Aorta (tissue), 5 donors: ENCODE results near the gene TAAR9. TPM values are rescaled to one million over a fixed set of nuclear protein-coding genes. Genes with fewer than 3 reads are reported as not detected.

Source experiments
- ATAC-seq: fragments of 200-7000 bp; cut with Tn5 transposase; one replicate; pipeline ENCODE4 v1.9.1; 2022; ENCODE audit warnings: moderate library complexity; ENCODE audit not compliant: low FRiP score
- DNase-seq, 2 donors: peaks; one replicate each; pipeline ENCODE4 v3.0.0-alpha.2; 2020
- H3K27ac ChIP-seq, 2 donors: one replicate each; pipeline ENCODE4 v1.5.1; 2013; ENCODE audit warnings: low read length in 2 of 2, mild to moderate bottlenecking in 2 of 2, moderate library complexity in 2 of 2, control low read depth in 1 of 2, inconsistent platforms in 1 of 2, low read depth in 1 of 2
- H3K27me3 ChIP-seq, 2 donors: one replicate each; pipeline ENCODE4 v1.6.1; 2013; ENCODE audit warnings: control low read depth in 1 of 2, low read length in 1 of 2, mild to moderate bottlenecking in 1 of 2, moderate library complexity in 1 of 2; ENCODE audit not compliant: insufficient read depth in 2 of 2, control insufficient read depth in 1 of 2
- H3K36me3 ChIP-seq, 2 donors: one replicate each; pipeline ENCODE4 v1.6.1; 2013; ENCODE audit warnings: control low read depth in 1 of 2, low read length in 1 of 2, mild to moderate bottlenecking in 1 of 2; ENCODE audit not compliant: insufficient read depth in 2 of 2, control insufficient read depth in 1 of 2
- H3K4me1 ChIP-seq, 2 donors: one replicate each; pipeline ENCODE4 v1.6.1; 2013; ENCODE audit warnings: low read length in 2 of 2, control low read depth in 1 of 2, mild to moderate bottlenecking in 1 of 2, moderate library complexity in 1 of 2; ENCODE audit not compliant: insufficient read depth in 2 of 2, control insufficient read depth in 1 of 2
- H3K4me3 ChIP-seq, 2 donors: one replicate each; pipeline ENCODE4 v1.5.1; 2013; ENCODE audit warnings: low read length in 2 of 2, control low read depth in 1 of 2, mild to moderate bottlenecking in 1 of 2
- H3K9me3 ChIP-seq: one replicate; pipeline ENCODE4 v1.6.1; 2013; ENCODE audit warnings: mild to moderate bottlenecking, low read length; ENCODE audit not compliant: control insufficient read depth
- WGBS, 2 donors: extraction: QIAGEN DNeasy Blood & Tissue Kit; methylation state at CpG; one replicate each; pipeline ENCODE4 v1.1.7; 2013; 5-methylcytosine and 5-hydroxymethylcytosine counted together
- intact Hi-C, 2 donors: fragments of 100-400 bp; cut with DNase I; formaldehyde crosslinking; loops; one replicate each; pipeline versions ENCODE4 v1.14.2 to v1.15.0; 2022
- long read RNA-seq, 2 donors: library from polyadenylated mRNA; unstranded; transcript quantifications; one replicate each; pipeline ENCODE4 v2.0.0, GENCODE V29; 2020 to 2021
- polyA plus RNA-seq, 2 donors: library from polyadenylated mRNA; stranded (reverse); fragments of 200-250 nt; gene quantifications; one replicate each; pipeline ENCODE4 v1.2.3, GENCODE V29; 2013
- total RNA-seq, 2 donors: library from RNA; stranded (reverse); fragmentation: NEBNext Ultra II Directional; extraction: Animal tissue kit (Norgen Biotek cat#: 25700); gene quantifications; one replicate each; pipeline ENCODE4 v1.2.1, GENCODE V29; 2021
- donor health status: healthy with polysubstance abuse.
- donor health status: Bipolar disorder and iron deficiency.
- donor health status: DM: no; HTN: no; CAD: no.
- donor health status: DM: no; HTN: no; CAD: no.
- donor health status: DM: yes; HTN: yes; CAD: no.

The TAAR9 gene, protein sequence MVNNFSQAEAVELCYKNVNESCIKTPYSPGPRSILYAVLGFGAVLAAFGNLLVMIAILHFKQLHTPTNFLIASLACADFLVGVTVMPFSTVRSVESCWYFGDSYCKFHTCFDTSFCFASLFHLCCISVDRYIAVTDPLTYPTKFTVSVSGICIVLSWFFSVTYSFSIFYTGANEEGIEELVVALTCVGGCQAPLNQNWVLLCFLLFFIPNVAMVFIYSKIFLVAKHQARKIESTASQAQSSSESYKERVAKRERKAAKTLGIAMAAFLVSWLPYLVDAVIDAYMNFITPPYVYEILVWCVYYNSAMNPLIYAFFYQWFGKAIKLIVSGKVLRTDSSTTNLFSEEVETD
- total RNA-seq: not detected
- polyA plus RNA-seq: not detected
- long read RNA-seq, donor 1: 0 reads
- long read RNA-seq, donor 2: 0 reads

- intact Hi-C loops: loop anchor here in 1 of 2 donors (10.0 kb wide), 1 partner anchor 257 kb away; the partner anchor contains the start of gene SLC18B1
- Histone ChIP-seq H3K36me3 (no peaks in the 10 kb centered on the region), H3K9me3 (no peaks in the 10 kb centered on the region), H3K4me1 (peaks cover 0 to 4% of the 10 kb centered on the region in 2 donors), H3K4me3 (no peak within 1 kb of the TSS), H3K27me3 (no peaks in the 10 kb centered on the region), H3K27ac (no peak within 1 kb of the TSS)
- 86 to 90% methylated on average over 4 of the region's 4 CpGs for WGBS, 2 donors
- ATAC-seq (no peak), DNase-seq (no peak)
Observed at GRCh38 chr6:132537977-132538376, at the start of gene TAAR9. Gene TAAR9 (plus strand): TSS chr6:132538277. CDS start chr6:132538290, 13 bp downstream.

DNA sequence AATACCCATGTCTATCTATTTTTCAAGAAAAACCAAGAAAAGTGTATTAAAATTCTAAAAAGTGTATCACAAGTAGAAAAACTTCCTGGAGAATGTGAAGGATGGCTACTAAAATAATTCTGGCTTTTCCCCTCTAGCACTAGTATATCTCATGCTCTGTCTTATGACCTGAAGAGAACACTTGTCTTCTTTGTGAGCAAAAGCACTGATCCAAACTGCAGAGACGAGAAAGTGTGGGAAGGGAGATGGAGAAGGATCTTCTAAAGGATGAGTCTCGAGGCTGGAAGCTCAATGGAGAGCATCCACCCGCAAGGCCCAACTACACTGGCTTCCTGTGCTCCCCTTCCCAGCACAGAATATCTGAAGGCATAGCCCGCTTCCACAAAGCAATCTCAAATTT, 48.7 kb upstream of the TAAR9 start:
- DNase-seq (no peak), ATAC-seq (no peak)
- no peaks in the 10 kb centered on the region for H3K27me3 ChIP-seq
- H3K9me3 ChIP-seq: no peaks in the 10 kb centered on the region
- H3K4me1 ChIP-seq: peaks cover 2 to 12% of the 10 kb centered on the region in 2 donors
- H3K4me3 ChIP-seq: no peak overlapping the region
- no peak overlapping the region for H3K27ac ChIP-seq
- intact Hi-C loops: loop anchor here (5.0 to 10.0 kb wide), 2 partner anchors 567 to 575 kb away; no protein-coding TSS in a partner anchor
- 91 to 97% methylated on average over 4 of the region's 4 CpGs for WGBS, 2 donors
- no peaks in the 10 kb centered on the region for H3K36me3 ChIP-seq

DNA sequence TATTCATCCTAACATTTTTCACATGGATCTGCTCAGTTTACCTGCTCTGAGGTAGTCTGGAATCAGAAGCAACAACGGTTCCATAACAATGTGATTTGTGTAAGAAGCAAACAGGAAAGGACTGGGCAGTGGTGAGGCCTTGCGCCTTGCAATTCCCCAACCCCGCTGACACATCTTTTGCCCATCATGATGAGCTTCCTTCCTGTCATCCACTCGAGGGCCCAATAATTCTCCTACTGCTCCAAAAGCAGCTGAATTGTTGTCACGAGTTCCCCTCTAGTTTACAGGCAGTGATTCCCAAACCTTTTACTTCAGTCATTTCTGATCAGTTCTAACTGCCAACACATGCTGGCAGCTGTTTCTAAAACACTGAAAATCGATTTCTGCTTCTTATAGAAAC, 48.1 kb upstream of the TAAR9 start:
- Histone ChIP-seq H3K27me3 (no peaks in the 10 kb centered on the region), H3K4me3 (no peak overlapping the region), H3K4me1 (peaks cover 2 to 15% of the 10 kb centered on the region in 2 donors), H3K36me3 (no peaks in the 10 kb centered on the region), H3K27ac (no peak overlapping the region), H3K9me3 (no peaks in the 10 kb centered on the region)
- DNase-seq (peak in 1 of 2 donors; percentile 73), ATAC-seq (peak; percentile 72)
- intact Hi-C loops: no loop called here
- WGBS, 2 donors: 37 to 40% methylated on average over 6 of the region's 6 CpGs

- peak overlapping the region in 1 of 2 donors; percentile 73 for H3K27ac ChIP-seq
- WGBS, 2 donors: 25 to 27% methylated on average over 10 of the region's 10 CpGs
- intact Hi-C loops: no loop called here
Observed at GRCh38 chr6:132490478-132491204, 47.4 kb upstream of the TAAR9 start.

DNA sequence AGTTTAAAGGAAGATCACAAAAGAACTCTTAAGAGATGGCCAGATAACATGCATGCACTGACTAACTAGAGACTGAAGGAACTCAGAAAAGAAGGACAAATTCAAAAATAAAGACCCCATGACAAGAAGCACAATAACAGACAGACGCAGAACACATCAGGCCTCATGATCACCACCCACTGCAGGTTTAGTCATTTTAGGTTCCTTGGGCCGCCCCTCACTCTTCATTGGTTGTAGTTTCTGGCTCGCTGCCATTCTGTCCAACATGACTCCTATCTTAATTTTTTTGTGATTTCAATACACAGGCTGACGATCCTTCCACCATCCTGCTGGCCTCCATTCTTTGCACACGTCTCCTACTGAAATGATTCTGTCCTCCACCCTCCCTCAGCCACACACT, 46.8 kb upstream of the TAAR9 start:
- intact Hi-C loops: no loop called here
- no peak overlapping the region for H3K4me3 ChIP-seq
- DNase-seq (peak; percentile 70 to 77), ATAC-seq (peak; percentile 59)
- no peaks in the 10 kb centered on the region for H3K27me3 ChIP-seq
- H3K4me1 ChIP-seq: peaks cover 2 to 15% of the 10 kb centered on the region in 2 donors
- 34 to 44% methylated on average over 5 of the region's 5 CpGs for WGBS, 2 donors
- no peaks in the 10 kb centered on the region for H3K9me3 ChIP-seq
- H3K27ac ChIP-seq: peak overlapping the region; percentile 32 to 38
- no peaks in the 10 kb centered on the region for H3K36me3 ChIP-seq

More at GRCh38 chr6:132490478-132491204, 47.4 kb upstream of the TAAR9 start:
- ATAC-seq (peak; percentile 77), DNase-seq (no peak)
- Histone ChIP-seq H3K4me3 (no peak overlapping the region), H3K9me3 (no peaks in the 10 kb centered on the region), H3K36me3 (no peaks in the 10 kb centered on the region), H3K4me1 (peaks cover 2 to 15% of the 10 kb centered on the region in 2 donors), H3K27me3 (no peaks in the 10 kb centered on the region)

- Histone ChIP-seq H3K4me1 (peaks cover 2 to 15% of the 10 kb centered on the region in 2 donors), H3K27ac (peak overlapping the region in 1 of 2 donors; percentile 38), H3K27me3 (no peaks in the 10 kb centered on the region), H3K36me3 (no peaks in the 10 kb centered on the region), H3K4me3 (no peak overlapping the region), H3K9me3 (no peaks in the 10 kb centered on the region)
- DNase-seq (no peak), ATAC-seq (no peak)
- WGBS, 2 donors: 80 to 81% methylated on average over 1 of the region's 1 CpG
- intact Hi-C loops: no loop called here
Observed at GRCh38 chr6:132491881-132492280, 46.2 kb upstream of the TAAR9 start.

GRCh38 chr6:132494954-132495353, 43.1 kb upstream of the TAAR9 start:
- intact Hi-C loops: no loop called here
- no peak for ATAC-seq
- Histone ChIP-seq H3K4me1 (peaks cover 2 to 15% of the 10 kb centered on the region in 2 donors), H3K27ac (no peak overlapping the region), H3K36me3 (peaks cover 0 to 5% of the 10 kb centered on the region in 2 donors), H3K9me3 (no peaks in the 10 kb centered on the region), H3K27me3 (no peaks in the 10 kb centered on the region), H3K4me3 (no peak overlapping the region)
- WGBS, 2 donors: 83 to 87% methylated on average over 2 of the region's 2 CpGs
- DNase-seq: no peak

GRCh38 chr6:132495604-132496079, 42.4 kb upstream of the TAAR9 start:
- Histone ChIP-seq H3K9me3 (no peaks in the 10 kb centered on the region), H3K36me3 (peaks cover 0 to 5% of the 10 kb centered on the region in 2 donors), H3K27ac (no peak overlapping the region), H3K27me3 (no peaks in the 10 kb centered on the region), H3K4me3 (no peak overlapping the region), H3K4me1 (peaks cover 2 to 9% of the 10 kb centered on the region in 2 donors)
- WGBS, 2 donors: 33 to 39% methylated on average over 2 of the region's 2 CpGs
- ATAC-seq: no peak
- DNase-seq: no peak
- intact Hi-C loops: no loop called here
